IMR-90 (cell line): ENCODE results near the gene CAMK2G.

Experiments used
- BHLHE40 ChIP-seq: fragments of 150-350 bp; IDR thresholded peaks from 2 replicates; pipeline ENCODE4 v1.6.1; 2016; ENCODE audit warnings: mild to moderate bottlenecking, low read depth, low read length
- CEBPB ChIP-seq: IDR thresholded peaks from 2 replicates; pipeline ENCODE4 v1.6.1; 2012; ENCODE audit warnings: low read depth, low read length, improper control_type of control experiment
- CTCF ChIP-seq: conservative IDR thresholded peaks from 2 replicates; pipeline ENCODE4 v1.5.1; 2012; ENCODE audit warnings: mild to moderate bottlenecking, low read depth, low read length, improper control_type of control experiment
- ELK1 ChIP-seq: fragments of 150-350 bp; IDR thresholded peaks from 2 replicates; pipeline ENCODE4 v1.6.1; 2016; ENCODE audit warnings: low read depth, mild to moderate bottlenecking, low read length, moderate library complexity, borderline replicate concordance
- FOS ChIP-seq: fragments of 150-350 bp; IDR thresholded peaks from 2 replicates; pipeline ENCODE4 v1.6.1; 2016; ENCODE audit warnings: low read depth, low read length
- MAFK ChIP-seq: IDR thresholded peaks from 2 replicates; pipeline ENCODE4 v1.6.1; 2012; ENCODE audit warnings: low read depth, low read length, improper control_type of control experiment
- MXI1 ChIP-seq: IDR thresholded peaks from 2 replicates; pipeline ENCODE4 v1.6.1; 2012; ENCODE audit warnings: low read depth, mild to moderate bottlenecking, low read length, moderate library complexity, borderline replicate concordance
- POLR2A ChIP-seq: IDR thresholded peaks from 2 replicates; pipeline ENCODE4 v1.6.1; 2012; ENCODE audit warnings: mild to moderate bottlenecking, low read depth, low read length
- RAD21 ChIP-seq: IDR thresholded peaks from 2 replicates; pipeline ENCODE4 v1.6.1; 2012; ENCODE audit warnings: low read length, improper control_type of control experiment
- RCOR1 ChIP-seq: IDR thresholded peaks from 2 replicates; pipeline ENCODE4 v1.6.1; 2012; ENCODE audit warnings: mild to moderate bottlenecking, low read length, improper control_type of control experiment; ENCODE audit not compliant: insufficient replicate concordance
- SMC3 ChIP-seq: fragments of 150-350 bp; IDR thresholded peaks from 2 replicates; pipeline ENCODE4 v1.6.1; 2016; ENCODE audit warnings: low read depth, mild to moderate bottlenecking, antibody characterized with exemption, low read length, moderate library complexity

DNA sequence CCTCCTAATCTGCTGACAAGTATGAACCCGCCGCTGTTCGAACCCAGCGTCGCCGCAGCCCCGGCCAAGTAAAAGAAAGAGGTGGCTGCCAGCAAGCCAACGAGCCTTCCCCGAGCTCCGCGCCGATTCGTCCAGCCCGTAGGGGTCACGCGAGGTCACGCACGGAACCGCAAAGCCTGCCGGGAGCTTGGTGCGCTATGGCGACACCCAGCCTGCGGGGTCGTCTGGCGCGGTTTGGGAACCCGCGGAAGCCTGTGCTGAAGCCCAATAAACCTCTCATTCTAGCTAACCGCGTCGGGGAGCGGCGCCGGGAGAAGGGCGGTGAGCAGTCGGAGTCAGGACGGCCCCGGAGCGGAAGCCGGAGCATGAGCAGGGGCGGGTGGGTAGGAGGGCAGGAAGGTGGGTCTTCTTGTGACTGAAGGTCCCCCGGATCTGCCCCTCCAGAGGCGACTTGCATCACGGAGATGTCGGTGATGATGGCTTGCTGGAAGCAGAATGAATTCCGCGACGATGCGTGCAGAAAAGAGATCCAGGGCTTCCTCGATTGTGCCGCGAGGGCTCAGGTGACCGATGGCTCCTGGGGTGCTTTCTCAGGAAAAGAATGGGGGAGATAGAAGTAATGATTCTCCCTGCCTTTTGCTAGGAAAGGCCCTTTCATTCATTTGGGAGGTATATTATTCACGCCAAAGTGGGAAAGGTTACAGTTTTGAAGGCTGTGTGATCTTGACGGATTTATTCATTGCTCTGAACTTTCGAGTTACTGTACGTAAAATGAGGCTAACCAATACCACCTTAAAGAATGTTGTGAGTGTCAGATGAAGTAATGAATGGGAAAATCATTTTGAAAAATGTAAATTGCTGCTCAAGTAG is 92.2 kb downstream of the CAMK2G start, which contains the start of gene CHCHD1:
- TF ChIP-seq CTCF (no peak), POLR2A (no peak; the same call in 1 of the 2 replicates), FOS (no peak), BHLHE40 (peak; percentile 54), ELK1 (no peak), CEBPB (peak; percentile 73), SMC3 (no peak), RAD21 (no peak), RCOR1 (no peak), MXI1 (peak; percentile 76), MAFK (no peak)
